Parathyroid adenoma (tissue), 2 donors: ENCODE results near the gene SKIC2.
"Not testable (repeated sequence)": the region's sequence is repeated elsewhere in the genome, so short reads cannot be mapped to it uniquely, and the experiment has no call there.

ENCODE experiments used
- H2AFZ ChIP-seq: fragments of 300-600 bp; sonication (generic); one replicate; pipeline ENCODE4 v1.7.0; 2017; ENCODE audit warnings: antibody characterized with exemption, mild to moderate bottlenecking
- H3K27ac ChIP-seq: fragments of 300-600 bp; sonication (generic); one replicate; pipeline ENCODE4 v1.7.0; 2017
- H3K27me3 ChIP-seq: fragments of 300-600 bp; sonication (generic); one replicate; pipeline ENCODE4 v1.7.0; 2017; ENCODE audit warnings: low read length; ENCODE audit not compliant: control insufficient read depth, insufficient read depth
- H3K36me3 ChIP-seq: fragments of 300-600 bp; sonication (generic); one replicate; pipeline ENCODE4 v1.7.0; 2017; ENCODE audit warnings: low read length; ENCODE audit not compliant: control insufficient read depth, insufficient read depth
- H3K4me1 ChIP-seq: fragments of 300-600 bp; sonication (generic); one replicate; pipeline ENCODE4 v1.7.0; 2017; ENCODE audit warnings: control low read depth
- H3K4me2 ChIP-seq: fragments of 300-600 bp; sonication (generic); one replicate; pipeline ENCODE4 v1.7.0; 2017; ENCODE audit warnings: low read length
- H3K4me3 ChIP-seq: fragments of 300-600 bp; sonication (generic); one replicate; pipeline ENCODE4 v1.7.0; 2017; ENCODE audit warnings: low read depth, low read length
- H3K79me2 ChIP-seq: fragments of 300-600 bp; sonication (generic); one replicate; pipeline ENCODE4 v1.7.0; 2017; ENCODE audit warnings: control low read depth
- H3K9ac ChIP-seq: fragments of 300-600 bp; sonication (generic); one replicate; pipeline ENCODE4 v1.7.0; 2017; ENCODE audit warnings: mild to moderate bottlenecking
- H3K9me3 ChIP-seq: fragments of 300-600 bp; sonication (generic); one replicate; pipeline ENCODE4 v1.7.0; 2017; ENCODE audit warnings: low read length; ENCODE audit not compliant: control insufficient read depth
- donor health status: primary hyperparathyroidism.

SKIC2 gene

DNA sequence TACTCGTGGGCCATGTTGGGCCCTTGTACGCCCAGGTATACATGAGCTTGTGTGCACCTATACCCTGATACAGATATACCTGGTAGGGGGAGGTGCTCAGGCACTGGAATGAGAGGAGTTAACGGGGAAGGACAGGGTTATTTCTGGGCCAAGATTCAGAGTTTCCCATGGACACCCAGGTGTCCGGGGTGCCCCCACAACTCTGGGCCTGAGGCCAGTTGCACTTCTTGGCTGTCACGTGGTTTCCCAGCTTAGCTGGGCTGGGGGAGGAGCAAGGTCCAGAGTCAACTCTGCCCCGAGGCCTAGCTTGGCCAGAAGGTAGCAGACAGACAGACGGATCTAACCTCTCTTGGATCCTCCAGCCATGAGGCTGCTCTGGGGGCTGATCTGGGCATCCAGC lies 22.8 kb downstream of the SKIC2 start, which contains the start of gene C4A:
TSS of gene C4A (plus strand) at position 314 of the 400 bp plus-strand sequence. CDS start at position 365, 51 bp downstream.
- H3K4me1 ChIP-seq, H3K27me3 ChIP-seq, H3K9me3 ChIP-seq, H3K36me3 ChIP-seq, H3K4me2 ChIP-seq, H3K4me3 ChIP-seq, H2AFZ ChIP-seq, H3K79me2 ChIP-seq, H3K27ac ChIP-seq, H3K9ac ChIP-seq: not testable (repeated sequence)

GRCh38 chr6:31989363-31989762 lies 30.4 kb downstream of the SKIC2 start:
- H3K4me3 ChIP-seq, H3K9me3 ChIP-seq, H3K9ac ChIP-seq, H3K79me2 ChIP-seq, H2AFZ ChIP-seq, H3K4me1 ChIP-seq, H3K27me3 ChIP-seq, H3K36me3 ChIP-seq, H3K4me2 ChIP-seq, H3K27ac ChIP-seq: not testable (repeated sequence)

DNA sequence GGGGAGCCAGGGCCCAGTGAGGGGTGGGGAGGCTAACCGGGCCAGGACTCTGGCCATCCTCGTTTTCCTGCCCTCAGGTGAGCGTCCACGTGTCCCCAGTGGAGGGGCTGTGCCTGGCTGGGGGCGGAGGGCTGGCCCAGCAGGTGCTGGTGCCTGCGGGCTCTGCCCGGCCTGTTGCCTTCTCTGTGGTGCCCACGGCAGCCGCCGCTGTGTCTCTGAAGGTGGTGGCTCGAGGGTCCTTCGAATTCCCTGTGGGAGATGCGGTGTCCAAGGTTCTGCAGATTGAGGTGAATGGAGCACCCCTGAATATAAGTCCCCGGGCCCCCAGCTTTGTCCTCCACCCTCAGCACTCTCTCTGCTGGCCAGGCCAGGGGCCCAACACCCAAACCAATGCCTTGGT lies 35.4 kb downstream of the SKIC2 start:
- not testable (repeated sequence) for H3K27me3 ChIP-seq, H3K9ac ChIP-seq, H3K4me3 ChIP-seq, H3K36me3 ChIP-seq, H3K27ac ChIP-seq, H3K9me3 ChIP-seq, H3K4me2 ChIP-seq, H3K4me1 ChIP-seq, H3K79me2 ChIP-seq, H2AFZ ChIP-seq

DNA sequence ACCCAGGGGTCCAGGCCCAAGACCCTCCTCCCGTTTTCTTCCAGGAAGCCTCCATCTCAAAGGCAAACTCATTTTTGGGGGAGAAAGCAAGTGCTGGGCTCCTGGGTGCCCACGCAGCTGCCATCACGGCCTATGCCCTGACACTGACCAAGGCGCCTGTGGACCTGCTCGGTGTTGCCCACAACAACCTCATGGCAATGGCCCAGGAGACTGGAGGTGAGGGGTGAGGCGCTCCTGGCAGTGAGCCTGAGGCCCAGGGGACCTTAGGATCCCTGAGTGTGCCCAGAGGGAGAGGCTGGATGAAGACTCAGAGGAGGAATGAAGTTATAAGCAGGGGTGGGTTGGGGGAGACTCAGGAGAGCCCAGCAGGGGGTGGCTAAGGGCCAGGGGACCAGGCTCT lies 37.4 kb downstream of the SKIC2 start:
- H3K4me2 ChIP-seq, H3K27ac ChIP-seq, H3K27me3 ChIP-seq: not testable (repeated sequence)

DNA sequence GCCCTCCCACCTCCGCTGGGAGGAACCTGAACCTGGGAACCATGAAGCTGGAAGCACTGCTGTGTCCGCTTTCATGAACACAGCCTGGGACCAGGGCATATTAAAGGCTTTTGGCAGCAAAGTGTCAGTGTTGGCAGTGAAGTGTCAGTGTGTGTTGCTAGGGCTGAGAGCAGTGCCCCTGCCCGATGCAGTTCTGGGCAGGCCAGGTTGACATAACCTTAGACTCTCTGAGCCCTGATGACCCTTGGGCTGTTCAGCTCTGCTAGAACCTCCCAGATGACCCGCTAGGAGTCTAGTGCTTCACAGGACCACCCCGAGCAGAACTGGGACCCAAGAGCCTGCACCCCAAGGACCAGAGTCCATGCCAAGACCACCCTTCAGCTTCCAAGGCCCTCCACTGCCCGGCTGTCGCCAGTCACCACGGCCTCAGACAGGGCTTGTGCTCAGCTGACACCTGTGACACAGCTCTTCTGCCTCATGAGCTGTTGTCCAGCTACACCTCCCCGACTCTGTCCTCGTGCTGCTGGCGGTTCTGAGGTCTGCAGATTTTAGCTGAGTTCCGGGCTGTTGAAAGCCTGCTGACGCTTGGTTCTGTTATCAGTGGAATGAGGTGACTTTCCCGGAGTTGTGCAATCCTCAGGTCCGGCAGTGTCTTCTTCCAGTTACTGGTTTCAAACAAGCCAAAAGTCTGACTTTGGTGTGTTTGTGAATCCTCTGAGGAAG lies 43.7 kb downstream of the SKIC2 start:
- not testable (repeated sequence) for H3K4me3 ChIP-seq, H2AFZ ChIP-seq, H3K27me3 ChIP-seq, H3K36me3 ChIP-seq, H3K79me2 ChIP-seq, H3K4me2 ChIP-seq, H3K27ac ChIP-seq, H3K9me3 ChIP-seq, H3K4me1 ChIP-seq, H3K9ac ChIP-seq

More for the DNA sequence above, 37.4 kb downstream of the SKIC2 start:
- H3K79me2 ChIP-seq, H3K9me3 ChIP-seq, H3K36me3 ChIP-seq, H3K4me3 ChIP-seq, H3K4me1 ChIP-seq, H3K9ac ChIP-seq, H2AFZ ChIP-seq: not testable (repeated sequence)

GRCh38 chr6:32003301-32003700 lies 44.3 kb downstream of the SKIC2 start:
- not testable (repeated sequence) for H3K36me3 ChIP-seq, H3K27ac ChIP-seq, H2AFZ ChIP-seq, H3K9ac ChIP-seq, H3K79me2 ChIP-seq, H3K4me2 ChIP-seq, H3K27me3 ChIP-seq, H3K4me3 ChIP-seq, H3K9me3 ChIP-seq, H3K4me1 ChIP-seq

GRCh38 chr6:32004393-32004792 lies 45.4 kb downstream of the SKIC2 start:
- H3K9me3 ChIP-seq, H3K36me3 ChIP-seq, H3K9ac ChIP-seq, H3K4me2 ChIP-seq, H3K4me3 ChIP-seq, H2AFZ ChIP-seq, H3K4me1 ChIP-seq, H3K27me3 ChIP-seq, H3K27ac ChIP-seq, H3K79me2 ChIP-seq: not testable (repeated sequence)

- not testable (repeated sequence) for H3K9ac ChIP-seq, H3K27ac ChIP-seq, H3K4me3 ChIP-seq, H3K9me3 ChIP-seq, H3K27me3 ChIP-seq, H3K36me3 ChIP-seq, H3K4me2 ChIP-seq, H2AFZ ChIP-seq, H3K4me1 ChIP-seq, H3K79me2 ChIP-seq
Observed at GRCh38 chr6:32004864-32005537, 46.0 kb downstream of the SKIC2 start.

DNA sequence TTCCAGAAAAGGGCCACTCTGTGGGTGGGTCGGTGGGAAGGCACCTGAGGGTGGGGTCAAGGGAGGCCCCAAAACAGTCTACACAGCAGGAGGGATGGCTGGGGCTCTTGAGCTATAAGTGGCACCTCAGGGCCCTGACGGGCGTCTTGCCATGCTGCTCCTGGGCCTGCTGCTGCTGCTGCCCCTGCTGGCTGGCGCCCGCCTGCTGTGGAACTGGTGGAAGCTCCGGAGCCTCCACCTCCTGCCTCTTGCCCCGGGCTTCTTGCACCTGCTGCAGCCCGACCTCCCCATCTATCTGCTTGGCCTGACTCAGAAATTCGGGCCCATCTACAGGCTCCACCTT lies 46.5 kb downstream of the SKIC2 start:
- not testable (repeated sequence) for H3K36me3 ChIP-seq

DNA sequence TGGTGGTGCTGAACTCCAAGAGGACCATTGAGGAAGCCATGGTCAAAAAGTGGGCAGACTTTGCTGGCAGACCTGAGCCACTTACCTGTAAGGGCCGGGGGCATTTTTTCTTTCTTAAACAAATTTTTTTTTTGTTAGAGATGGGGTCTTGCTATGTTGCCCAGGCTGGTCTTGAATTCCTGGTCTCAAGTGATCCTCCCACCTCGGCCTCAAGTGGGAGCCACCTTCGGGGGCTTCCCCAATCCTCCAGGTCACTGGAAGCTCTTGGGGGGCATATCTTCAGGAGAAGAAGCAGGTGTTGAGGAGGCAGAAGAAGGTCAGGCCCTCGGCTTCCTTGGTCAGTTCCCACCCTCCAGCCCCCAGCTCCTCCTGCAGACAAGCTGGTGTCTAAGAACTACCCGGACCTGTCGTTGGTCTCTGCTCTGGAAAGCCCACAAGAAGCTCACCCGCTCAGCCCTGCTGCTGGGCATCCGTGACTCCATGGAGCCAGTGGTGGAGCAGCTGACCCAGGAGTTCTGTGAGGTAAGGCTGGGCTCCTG lies 47.1 kb downstream of the SKIC2 start:
- not testable (repeated sequence) for H3K36me3 ChIP-seq, H3K27me3 ChIP-seq, H3K4me3 ChIP-seq, H3K9ac ChIP-seq, H3K4me2 ChIP-seq, H2AFZ ChIP-seq, H3K4me1 ChIP-seq, H3K79me2 ChIP-seq, H3K27ac ChIP-seq, H3K9me3 ChIP-seq

More for the DNA sequence above, 46.5 kb downstream of the SKIC2 start:
- not testable (repeated sequence) for H3K4me2 ChIP-seq, H3K9me3 ChIP-seq, H3K79me2 ChIP-seq, H2AFZ ChIP-seq, H3K4me1 ChIP-seq, H3K9ac ChIP-seq, H3K27me3 ChIP-seq, H3K27ac ChIP-seq, H3K4me3 ChIP-seq

- H2AFZ ChIP-seq, H3K27ac ChIP-seq, H3K79me2 ChIP-seq, H3K9ac ChIP-seq, H3K27me3 ChIP-seq, H3K36me3 ChIP-seq, H3K4me1 ChIP-seq, H3K9me3 ChIP-seq, H3K4me3 ChIP-seq, H3K4me2 ChIP-seq: not testable (repeated sequence)
Observed at GRCh38 chr6:32007086-32007485, 48.1 kb downstream of the SKIC2 start.
